ENCODE results near the gene GLRA3.

DNA sequence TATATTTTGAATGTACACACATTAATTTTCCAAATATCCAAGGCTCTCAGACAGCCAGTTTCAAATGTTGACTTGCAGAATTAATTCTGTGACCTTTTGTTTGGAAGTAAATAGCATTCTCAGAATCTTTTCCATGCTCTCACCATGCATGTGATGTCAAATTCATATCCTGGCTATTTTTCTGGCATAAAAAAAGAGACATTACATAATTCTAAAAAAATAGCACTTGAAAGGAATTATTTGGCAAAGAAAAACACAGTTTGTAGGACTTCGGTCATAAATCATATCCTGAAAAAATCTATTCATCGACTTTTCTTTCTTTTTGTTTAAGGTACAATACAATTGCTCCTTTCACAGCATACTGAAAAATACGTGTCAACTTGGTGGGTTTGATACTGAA, 111.2 kb downstream of the GLRA3 start:
- TF ChIP-seq KDM5A (IDR thresholded peaks at IDR 0.05; ENCODE audit: low read length), result no peak
- TF ChIP-seq RAD21 (IDR thresholded peaks at IDR 0.05 in 1 of 2, conservative IDR thresholded peaks at IDR 0.05 in 1 of 2; ENCODE audit: low read depth in 2 of 2, low read length in 2 of 2), result no peak
- no peak for TF ChIP-seq RFX5 (IDR thresholded peaks at IDR 0.05; ENCODE audit: borderline replicate concordance, low read depth, low read length)
- TF ChIP-seq EZH2 (IDR thresholded peaks at IDR 0.05; ENCODE audit: low read depth, low read length, severe bottlenecking), result no peak
- TF ChIP-seq, protein P1, sequence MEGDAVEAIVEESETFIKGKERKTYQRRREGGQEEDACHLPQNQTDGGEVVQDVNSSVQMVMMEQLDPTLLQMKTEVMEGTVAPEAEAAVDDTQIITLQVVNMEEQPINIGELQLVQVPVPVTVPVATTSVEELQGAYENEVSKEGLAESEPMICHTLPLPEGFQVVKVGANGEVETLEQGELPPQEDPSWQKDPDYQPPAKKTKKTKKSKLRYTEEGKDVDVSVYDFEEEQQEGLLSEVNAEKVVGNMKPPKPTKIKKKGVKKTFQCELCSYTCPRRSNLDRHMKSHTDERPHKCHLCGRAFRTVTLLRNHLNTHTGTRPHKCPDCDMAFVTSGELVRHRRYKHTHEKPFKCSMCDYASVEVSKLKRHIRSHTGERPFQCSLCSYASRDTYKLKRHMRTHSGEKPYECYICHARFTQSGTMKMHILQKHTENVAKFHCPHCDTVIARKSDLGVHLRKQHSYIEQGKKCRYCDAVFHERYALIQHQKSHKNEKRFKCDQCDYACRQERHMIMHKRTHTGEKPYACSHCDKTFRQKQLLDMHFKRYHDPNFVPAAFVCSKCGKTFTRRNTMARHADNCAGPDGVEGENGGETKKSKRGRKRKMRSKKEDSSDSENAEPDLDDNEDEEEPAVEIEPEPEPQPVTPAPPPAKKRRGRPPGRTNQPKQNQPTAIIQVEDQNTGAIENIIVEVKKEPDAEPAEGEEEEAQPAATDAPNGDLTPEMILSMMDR (IDR thresholded peaks at IDR 0.05; ENCODE audit: control extremely low read depth in 1 of 3, insufficient read depth in 1 of 3, low read depth in 1 of 3, low read length in 3 of 3), result no peak
- no peak for TF ChIP-seq BCL11A (IDR thresholded peaks at IDR 0.05; ENCODE audit: low read depth in 2 of 2, low read length in 2 of 2)
- TF ChIP-seq POLR2A (IDR thresholded peaks at IDR 0.05; ENCODE audit: control extremely low read depth in 1 of 2, low read depth in 2 of 2, low read length in 2 of 2), result no peak
- no peak for TF ChIP-seq ZNF274 (IDR thresholded peaks at IDR 0.05; ENCODE audit: borderline replicate concordance, extremely low read depth, low read length)

All from H1 (cell line).